Activated naive CD8-positive, alpha-beta T cell treated with anti-CD3 and anti-CD28 coated beads, Interleukin-2, amount 50 U/mL, for 16 hours (primary cell): ENCODE measurements around the gene TDRD3.

Experiments
- DNase-seq: peaks from one replicate; pipeline ENCODE4 v3.0.0-alpha.2; 2020; ENCODE audit warnings: low read depth, low spot score

TDRD3 gene

DNA sequence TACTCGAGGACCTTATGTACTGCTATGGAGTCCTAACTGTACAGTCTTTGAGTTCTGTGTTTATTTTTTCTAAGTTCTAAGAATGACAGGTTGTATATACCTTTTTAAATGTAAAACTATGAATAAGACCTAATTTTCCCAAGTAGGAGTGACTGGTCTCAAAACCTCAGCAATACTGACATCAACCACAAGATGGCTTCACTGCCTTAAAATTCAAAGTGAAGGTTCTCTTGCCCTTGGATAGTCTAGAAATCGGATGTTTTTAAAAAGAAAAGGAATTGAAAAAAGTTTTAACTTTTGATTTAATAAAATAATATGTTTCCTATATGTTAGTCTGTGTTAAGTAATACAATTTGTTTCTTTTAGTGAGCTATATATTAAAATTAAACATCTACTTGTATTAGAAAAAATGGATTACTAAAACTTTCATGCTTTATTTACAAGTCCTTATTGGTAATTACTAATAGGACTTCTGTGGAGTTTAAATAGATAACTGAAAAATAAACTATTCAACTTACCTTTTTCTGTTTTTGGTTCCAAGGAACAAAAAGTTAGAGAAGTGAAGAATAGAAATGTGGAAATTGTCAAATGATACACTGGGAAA is 52.0 kb downstream of the TDRD3 start:
- DNase-seq = no peak

- DNase-seq = no peak
These were observed 56.5 kb downstream of the TDRD3 start for GRCh38 chr13:60453490-60453889.

DNA sequence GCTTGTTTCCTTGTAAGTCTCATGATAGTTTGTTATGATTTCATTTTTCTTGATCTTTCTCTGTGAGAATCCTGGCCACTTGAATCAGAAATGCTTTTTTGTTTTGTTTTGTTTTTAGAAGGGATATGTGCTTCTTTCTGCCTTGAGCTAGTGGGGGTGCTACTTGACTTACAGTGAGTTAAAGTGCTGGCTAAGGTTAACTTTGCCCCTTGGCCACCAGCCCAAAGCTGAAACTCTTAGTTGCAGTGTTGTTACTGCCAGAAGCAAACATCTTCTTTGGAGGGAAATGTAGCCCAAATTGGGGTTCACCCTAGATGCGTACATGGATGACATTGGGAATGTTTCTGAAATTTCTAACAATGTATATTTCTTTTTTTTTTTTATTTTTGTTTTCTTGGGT is 57.4 kb downstream of the TDRD3 start:
- DNase-seq = no peak

DNA sequence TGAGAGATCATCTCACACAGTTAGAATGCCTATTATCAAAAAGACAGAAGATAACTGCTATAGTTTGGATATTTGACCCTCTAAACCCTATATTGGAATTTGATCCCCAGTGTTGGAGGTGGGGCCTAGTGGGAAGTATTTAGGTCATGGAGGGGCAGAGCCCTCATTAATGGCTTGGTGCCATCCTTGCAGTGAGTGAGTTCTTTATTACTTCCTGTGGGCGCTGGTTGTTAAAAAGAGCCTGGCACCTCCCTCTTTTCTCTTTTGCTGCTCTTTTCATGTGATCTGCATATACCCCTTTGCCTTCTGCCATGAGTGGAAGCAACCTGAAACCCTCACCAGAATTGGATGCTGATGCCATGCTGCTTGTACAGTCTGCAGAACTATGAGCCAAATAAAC is 66.8 kb downstream of the TDRD3 start:
- DNase-seq = no peak

GRCh38 chr13:60467098-60467497 is 70.1 kb downstream of the TDRD3 start:
- no peak for DNase-seq

- DNase-seq = no peak
These were observed 82.3 kb downstream of the TDRD3 start for GRCh38 chr13:60479273-60479672.

- no peak for DNase-seq
These were observed 85.0 kb downstream of the TDRD3 start for GRCh38 chr13:60482012-60482411.

DNA sequence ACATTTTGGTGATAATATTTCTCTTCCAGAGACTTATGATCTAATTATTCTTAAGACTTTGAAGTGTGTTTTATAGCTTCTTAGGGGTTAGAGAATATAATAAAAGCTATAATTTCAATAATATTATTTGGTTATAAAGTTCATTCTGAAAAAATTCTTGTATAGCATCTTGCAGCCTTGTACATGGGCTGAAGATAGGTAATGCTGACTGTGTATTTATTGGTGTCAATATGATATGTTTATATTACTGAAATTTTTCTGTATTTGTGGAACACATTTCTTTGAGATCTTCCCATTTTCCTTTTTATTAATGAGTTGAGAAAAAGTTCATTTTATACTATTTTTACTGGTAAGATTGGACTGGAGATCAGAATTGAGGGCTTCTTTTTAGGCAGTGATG is 87.8 kb downstream of the TDRD3 start:
- no peak for DNase-seq

DNA sequence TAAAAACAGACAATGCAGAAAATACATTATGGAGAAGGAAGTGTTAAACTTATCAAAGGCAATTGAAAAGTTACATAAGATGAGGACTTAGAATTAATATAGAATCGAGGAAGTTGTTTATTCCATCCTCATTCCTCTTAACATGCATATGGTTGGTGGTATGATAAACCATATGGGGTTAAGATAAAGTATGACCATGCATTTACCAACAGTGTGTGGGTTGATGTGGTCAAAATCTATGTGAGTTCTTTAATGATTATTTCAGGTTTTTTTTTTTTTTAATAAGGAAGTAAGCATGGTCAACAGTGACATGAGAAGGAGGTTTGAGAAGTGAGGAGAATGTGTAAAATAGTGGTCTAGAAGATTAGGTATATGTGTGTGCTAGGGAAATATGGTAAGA is 94.5 kb downstream of the TDRD3 start:
- DNase-seq = no peak

- no peak for DNase-seq
These were observed 95.2 kb downstream of the TDRD3 start for GRCh38 chr13:60492187-60492586.

GRCh38 chr13:60494296-60494695 is 97.3 kb downstream of the TDRD3 start:
- DNase-seq = no peak

DNA sequence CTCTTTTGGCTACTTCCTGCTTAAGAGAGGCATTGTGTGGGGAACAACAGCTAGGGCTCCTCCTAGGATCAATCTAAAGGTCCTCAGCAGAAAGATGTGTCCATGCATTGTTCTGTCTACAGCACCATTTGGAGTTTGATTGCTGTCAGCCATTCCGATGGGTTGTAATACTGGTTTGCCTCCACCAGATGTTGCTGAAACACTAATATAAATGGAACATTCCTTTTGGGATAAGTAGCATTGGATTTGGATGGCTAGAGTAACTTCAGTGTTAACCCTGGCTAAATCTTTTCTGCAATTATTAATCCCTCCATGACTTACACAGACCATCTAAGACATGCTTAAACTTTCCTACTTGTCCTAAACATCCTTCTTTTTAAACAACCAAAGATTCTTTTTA is 104.2 kb downstream of the TDRD3 start:
- DNase-seq = no peak

- no peak for DNase-seq
These were observed 112.8 kb downstream of the TDRD3 start for GRCh38 chr13:60509601-60510386.

- DNase-seq = no peak
These were observed 114.6 kb downstream of the TDRD3 start for GRCh38 chr13:60511637-60512036.

GRCh38 chr13:60514891-60515290 is 117.9 kb downstream of the TDRD3 start:
- DNase-seq = no peak

GRCh38 chr13:60519496-60519895 is 122.5 kb downstream of the TDRD3 start:
- no peak for DNase-seq

- no peak for DNase-seq
These were observed 124.0 kb downstream of the TDRD3 start for GRCh38 chr13:60520902-60521569.

- no peak for DNase-seq
These were observed 141.5 kb downstream of the TDRD3 start for GRCh38 chr13:60538566-60538965.

- DNase-seq = no peak
These were observed 143.3 kb downstream of the TDRD3 start for GRCh38 chr13:60540276-60540675.

DNA sequence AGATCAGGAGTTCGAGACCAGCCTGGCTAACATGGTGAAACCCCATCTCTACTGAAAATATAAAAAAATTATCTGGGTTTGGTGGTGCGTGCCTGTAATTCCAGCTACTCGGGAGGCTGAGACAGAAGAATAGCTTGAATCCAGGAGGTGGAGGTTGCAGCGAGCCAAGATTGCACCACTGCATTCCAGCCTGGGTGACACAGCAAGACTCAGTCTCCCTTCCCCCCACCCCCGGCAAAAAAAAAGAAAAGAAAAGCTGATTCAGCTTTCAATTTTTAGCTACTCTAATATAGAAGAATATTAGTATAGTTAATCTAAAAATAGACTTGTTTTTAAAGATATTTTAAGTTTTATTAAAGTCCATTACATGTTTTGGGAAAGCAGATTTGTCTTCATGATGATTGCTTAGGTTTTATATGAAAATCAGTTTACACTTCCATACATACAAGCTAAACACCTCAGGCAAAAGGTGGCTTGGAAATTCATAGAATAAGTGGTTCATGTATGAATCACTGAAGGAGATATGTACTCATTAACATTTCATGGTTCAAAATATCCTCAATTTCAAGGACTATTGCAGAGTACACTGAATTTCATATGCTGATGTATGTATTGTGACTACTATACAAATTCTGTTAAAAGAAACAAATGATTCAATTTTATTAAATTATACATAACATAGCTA is 165.2 kb downstream of the TDRD3 start:
- DNase-seq = no peak

DNA sequence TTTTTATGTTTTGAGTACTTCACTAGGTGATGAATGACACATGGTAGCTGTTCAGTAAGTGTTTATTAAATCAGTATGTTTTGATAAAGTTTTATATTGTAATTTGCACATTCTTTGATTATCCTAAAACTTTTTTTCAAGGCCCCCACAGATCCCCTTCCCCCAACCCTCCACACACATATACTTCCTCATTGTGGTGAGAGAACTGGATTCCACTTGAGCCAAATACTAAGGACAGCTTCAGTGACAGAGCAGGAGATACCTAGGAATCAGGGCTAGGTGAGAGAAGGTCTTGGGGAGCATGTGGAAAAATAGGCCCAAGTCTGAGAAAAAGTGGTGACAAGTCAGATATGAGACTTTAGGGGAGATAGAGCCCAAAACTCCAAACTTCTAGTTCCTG is 174.6 kb downstream of the TDRD3 start:
- no peak for DNase-seq
